HG03354 (cell line): ENCODE results near the gene GADD45B.
A peak's percentile ranks its signal among the peaks of the same experiment; 100 is the strongest.
"Not testable (repeated sequence)": the region's sequence is repeated elsewhere in the genome, so short reads cannot be mapped to it uniquely, and the experiment has no call there.

Experiments used
- ATAC-seq: cut with Tn5 transposase; IDR thresholded peaks from one replicate; pipeline ENCODE4 v1.9.1; 2021; ENCODE audit warnings: mild to moderate bottlenecking; ENCODE audit not compliant: unreplicated experiment, poor library complexity, severe bottlenecking

Gene GADD45B

DNA sequence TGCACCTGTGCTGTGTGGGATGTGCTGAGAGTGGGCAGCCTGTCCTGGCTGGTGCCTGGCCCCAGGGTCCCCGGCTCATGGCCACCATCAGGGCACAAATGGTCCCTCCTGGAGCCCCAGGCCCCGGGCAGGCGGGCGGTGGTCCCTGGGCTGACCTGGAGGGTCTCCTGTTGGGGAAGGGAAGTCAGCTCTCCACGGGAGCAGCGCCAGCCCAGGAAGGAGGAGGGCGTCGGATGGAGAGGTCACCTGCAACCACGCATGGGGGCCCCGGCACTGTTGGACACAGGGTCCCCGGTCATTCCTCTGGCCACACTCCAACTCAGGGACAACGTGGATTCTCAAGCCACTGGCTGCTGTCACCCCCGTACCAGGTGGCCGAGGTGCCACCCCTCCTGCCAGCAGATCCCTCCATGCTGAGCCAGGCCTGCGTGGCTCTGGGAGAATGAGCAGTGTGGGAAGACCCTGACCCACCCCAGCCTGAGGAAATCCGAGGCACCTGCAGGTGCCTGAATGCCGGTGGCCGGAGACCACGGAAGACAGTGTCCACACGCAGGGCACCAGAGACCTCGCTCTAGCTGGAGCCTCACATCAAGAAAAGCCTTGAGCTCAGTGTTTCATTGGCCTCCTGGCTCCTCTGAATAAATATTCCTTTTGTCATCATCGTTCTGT, 32.7 kb upstream of the GADD45B start:
- no peak for ATAC-seq

DNA sequence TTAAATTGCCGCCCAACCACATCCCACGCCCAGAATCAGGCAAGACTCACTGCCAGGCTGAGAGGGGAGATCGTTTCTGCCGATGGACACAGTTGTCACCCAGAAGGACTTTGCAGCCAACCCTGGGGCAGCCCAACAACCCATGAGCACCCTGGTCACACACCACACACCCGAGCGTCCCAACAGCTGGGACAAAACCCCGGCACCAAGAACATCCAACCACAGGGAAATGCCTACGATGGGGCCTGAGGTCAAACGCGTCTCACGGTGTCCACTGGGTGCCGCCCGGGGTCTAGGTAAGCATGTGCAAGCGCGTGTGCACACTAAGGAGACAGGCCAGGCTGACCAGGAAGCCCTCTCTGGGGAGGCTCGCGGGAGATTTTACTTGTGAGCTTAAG, 32.1 kb upstream of the GADD45B start:
- ATAC-seq, result no peak

DNA sequence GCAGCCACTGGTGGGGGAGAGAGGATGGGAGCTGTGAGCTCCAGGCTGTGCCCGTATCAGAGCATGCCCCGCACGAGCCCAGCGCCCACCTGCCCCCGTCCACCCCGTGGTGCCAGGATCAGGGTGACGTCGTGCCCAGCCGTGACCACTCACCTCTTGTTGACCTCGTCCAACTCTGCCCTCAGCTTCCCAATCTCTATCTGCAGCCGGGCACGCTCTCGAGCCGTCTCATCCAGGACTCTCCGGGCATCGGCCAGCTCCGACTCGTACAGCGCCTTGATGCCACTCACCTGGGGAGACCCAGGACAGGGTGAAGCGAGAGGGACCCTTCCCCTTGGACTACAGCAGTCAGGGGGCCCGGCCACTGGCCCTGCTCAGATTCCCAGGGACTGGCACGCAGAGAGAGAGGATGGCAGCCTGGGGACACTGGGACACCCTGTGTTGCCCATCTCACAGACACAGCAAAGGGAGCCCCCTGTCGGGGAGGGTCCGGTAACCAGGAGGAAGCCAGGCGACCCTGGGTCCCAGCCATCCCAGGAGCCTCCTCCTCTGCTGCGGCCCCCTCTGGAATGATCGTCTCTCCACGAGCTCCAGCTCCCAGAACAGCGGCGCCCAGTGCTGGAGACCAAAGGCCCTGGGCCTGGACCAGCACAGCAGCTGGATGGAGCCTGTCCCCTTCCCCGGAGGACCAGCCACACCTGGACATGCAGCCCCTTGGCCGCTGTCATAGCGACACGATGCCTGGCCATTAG, 31.5 kb upstream of the GADD45B start:
- ATAC-seq, result no peak

DNA sequence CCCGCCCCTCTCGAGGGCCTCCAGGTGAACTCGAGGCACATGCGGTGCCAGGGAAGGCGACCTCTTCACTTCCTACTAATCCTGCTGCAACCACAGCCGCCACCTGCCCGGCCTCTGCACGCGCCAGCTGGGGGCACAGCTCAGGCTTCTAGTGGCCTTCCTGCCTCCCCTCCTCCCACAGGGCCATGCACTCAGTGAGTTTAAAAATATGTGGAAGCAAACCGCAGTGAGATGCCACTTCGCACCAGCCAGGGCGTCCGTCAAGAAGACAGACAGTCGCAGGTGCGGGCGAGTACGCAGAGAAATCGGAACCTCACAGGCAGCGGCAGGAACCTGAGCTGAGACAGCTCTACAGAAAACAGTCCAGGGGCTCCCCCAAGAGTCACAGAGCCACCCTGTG, 29.5 kb upstream of the GADD45B start:
- no peak for ATAC-seq

DNA sequence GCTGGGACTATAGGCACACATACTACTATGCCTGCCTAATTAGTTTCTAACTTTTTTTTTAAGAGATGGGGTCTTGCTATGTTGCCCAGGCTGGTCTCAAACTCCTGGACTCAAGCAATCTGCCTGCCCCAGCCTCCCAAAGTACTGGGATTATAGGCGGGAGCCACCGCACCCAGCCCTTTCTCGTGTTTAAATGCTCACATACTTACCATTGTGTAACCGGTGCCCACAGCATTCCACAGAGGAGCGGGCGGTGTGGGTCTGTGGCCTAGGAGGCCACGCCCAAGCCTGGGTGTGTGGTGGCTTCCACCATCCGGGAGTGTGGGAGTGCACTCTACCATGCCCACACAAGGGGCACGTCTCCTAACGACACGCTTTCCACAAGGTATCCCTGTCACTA, 26.9 kb upstream of the GADD45B start:
- ATAC-seq, result no peak

DNA sequence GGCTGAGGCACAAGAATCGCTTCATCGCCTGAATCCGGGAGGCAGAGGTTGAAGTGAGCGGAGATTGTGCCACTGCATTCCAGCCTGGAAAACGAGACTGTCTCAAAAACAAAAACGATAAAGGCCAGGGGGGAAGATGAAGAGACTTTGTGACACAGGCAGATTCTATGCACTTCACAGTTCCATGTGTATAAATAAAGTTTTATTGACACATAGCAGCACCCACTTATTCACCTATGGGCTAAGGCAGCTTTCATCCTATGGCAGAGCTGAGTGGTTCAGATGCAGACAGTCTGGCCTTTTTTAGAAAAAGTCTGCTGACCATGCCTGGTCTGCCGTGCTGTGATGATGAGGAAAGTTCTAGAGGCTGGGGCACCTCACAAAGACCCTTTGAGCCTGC, 24.8 kb upstream of the GADD45B start:
- ATAC-seq, result no peak

DNA sequence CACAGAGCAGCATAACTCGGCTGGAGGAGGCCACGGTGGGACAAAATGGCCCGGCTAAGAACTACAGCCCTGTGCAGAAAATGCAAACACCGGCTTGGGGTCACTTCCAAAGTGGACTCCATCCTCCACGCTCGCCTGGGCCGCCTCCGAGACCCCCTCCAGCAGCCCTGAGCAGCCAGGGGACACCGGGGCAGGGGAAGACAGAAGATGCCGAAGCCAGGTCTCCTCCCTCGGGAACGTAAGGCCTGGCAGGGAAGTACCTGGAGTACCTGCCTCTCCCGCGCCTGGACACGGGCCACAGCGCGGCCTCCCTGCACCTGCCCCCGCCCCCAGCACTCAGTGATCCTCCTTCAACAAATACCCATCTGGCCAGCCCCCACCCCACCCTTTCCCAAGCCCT, 24.2 kb upstream of the GADD45B start:
- no peak for ATAC-seq

DNA sequence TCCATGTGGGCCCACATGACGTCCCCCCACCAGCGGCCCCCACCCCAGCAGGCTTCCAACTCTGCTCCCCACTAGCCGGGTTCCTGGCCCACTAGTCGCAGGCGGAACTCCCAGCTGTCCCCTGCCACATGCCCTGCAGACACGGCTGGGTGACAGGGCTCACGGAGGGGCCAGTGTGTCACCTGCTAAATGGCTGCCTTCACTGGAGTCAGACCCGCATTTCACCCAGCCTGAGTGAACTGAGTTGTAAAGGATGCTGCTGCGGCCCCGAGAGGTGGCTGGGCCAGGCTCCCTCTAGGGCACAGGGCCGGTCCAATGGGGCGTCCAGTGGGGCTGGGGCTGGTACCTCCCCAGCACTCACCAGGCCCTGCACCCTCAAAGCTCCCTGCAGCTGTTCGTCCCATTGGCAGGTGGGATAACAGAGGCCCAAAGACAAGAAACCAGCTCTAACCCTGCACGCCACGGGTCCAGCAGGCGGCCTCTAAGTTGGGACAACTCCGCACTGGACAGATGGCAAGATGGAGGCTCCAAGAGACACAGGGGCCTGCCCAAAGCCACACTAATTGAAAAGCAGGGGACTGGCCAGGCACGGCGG, 22.4 kb upstream of the GADD45B start:
- ATAC-seq, result no peak

DNA sequence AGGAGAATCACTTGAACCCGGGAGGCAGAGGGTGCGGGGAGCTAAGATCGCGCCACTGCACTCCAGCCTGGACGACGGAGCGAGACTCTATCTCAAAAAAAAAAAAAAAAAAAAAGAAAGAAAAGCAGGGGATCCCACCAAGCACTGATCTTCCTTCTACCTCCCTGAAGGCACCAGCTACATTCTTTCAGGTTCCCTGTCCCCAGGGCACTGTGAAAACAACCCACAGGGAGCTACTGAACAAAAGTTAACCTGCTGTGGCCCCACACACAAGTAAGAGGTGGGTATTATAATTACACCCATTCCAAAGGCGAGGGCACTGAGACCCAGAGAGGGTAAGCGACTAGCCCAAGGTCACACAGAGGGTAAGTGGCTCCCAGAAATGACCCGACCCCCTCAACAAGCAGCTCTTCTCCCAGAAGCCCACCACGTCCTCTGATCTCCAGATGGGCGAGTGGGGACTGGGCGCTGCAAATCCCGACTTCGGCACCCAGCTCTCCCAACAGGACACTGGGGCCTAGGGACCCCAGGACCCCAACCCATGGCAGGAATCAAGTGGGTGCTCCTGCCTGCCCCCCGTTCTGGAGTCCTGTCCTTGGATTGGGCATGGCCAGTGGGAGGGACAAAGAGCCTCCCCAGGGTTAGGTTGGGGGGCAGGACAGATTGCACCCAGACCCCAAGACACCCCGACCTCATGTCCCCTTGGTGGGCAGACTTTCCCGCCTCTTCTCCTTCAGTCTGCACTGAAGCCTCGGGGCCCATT, 21.5 kb upstream of the GADD45B start:
- ATAC-seq, result no peak

DNA sequence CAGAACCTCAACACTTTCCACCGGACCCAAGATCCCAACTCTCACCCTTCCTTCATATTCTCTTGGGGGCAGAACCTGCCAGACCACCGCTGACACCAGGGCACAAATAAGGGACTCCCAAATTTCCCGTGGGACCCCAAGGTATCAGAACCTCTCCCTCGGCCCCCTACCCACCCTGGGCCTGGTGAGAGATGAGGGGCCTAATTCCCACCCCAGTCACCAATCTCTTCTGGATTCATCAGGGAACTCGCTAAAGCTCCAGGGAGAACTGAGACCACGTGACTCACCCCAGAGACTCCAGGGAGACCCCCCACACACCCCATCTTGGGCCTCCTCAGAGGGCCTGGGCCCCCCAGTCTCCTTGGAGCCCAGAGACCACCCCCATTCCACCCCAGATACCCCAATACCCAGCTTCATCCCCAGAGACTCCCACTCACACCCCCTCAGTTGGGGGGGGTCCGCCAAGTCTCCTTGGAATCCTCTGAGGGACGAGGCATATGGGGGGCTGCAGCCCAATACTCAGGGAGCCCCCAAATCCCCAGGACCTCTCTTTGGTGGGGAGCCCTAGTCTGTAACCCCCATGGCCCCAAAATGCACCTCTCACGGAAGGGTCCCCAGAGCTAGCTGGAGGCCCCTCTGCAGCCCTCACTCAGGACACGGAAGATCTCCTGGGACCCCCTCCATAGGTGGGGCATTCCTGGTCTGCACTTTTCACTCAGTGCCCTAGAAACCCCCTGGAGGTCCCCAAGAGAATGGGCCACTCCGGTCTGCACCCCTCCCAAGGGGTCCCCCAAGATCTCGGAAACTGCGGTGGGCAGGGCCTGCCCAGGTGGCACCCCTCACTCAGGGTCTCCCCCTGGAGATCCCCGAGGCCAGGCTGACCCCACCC, 20.7 kb upstream of the GADD45B start:
- ATAC-seq, result no peak

DNA sequence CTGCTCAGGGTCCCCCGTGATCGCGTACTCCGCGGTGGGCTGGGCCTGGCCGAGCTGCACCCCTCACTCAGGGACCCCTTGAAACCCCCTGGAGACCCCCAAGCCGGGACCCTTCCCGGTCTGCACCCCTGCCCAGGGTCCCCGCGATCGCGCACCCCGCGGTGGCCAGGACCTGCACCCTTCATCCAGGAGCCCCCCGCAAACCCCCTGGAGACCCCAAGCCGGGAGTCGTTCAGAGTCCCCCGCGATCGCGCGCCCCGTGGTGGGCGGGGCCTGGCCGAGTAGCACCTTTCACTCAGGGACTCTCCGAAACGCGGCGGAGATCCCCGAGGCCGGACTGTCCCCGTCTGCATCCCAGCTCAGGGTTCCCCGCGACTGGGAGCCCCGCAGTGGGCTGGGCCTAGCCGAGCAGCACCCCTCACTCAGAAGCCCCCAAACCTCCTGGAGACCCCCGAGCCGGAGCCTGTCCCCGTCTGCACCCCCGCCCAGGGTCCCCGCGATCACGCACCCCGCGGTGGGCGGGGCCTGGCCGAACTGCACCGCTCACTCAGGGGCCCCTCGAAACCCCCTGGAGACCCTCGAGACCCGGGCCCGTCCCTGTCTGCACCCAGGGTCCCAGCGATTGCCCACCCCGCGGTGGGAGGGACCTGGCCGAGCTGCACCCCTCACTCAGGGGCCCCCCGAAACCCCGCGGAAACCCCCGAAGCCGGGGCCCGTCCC, 19.9 kb upstream of the GADD45B start:
- ATAC-seq, result peak; percentile 44

DNA sequence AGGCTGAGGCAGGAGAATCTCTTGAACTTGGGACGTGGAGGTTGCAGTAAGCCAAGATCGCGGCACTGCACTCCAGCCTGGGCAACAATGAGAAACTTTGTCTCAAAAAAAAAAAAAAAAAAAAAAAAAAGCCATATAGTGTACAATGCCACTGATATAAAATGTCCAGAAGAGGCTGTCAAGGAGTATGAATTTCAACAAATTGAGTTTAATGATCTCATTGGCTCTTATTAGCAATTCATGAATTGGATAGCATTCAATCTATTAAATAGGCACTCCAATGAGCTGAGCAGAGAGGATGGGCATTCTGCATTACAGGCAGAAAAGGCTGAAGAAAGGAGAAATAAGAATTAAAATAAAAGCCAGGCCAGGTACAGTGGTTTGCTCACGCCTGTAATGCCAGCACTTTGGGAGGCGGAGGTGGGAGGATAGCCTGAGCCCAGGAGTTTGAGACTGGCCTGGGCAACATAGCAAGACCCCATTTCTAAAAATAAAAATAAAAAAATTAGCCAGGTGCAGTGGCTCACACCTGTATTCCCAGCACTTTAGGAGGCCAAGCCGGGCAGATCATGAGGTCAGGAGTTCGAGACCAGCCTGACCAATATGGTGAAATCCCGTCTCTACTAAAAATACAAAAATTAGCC, 18.4 kb upstream of the GADD45B start:
- no peak for ATAC-seq

DNA sequence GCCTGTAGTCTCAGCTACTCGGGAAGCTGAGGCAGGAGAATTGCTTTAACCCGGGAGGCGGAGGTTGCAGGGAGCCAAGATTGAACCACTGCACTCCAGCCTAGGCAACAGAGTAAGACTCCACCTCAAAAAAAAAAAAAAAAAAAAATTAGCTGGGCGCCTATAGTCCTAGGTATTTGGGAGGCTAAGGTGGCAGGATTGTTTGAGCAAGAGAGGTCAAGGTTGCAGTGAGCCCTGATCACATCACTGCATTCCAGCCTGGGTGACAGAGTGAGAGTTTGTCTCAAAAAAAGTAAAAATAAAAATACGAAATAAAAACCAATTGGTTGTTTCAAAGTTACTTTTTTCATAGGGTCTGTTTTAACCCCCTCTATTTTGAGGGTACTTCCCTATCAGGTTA, 17.9 kb upstream of the GADD45B start:
- no peak for ATAC-seq

DNA sequence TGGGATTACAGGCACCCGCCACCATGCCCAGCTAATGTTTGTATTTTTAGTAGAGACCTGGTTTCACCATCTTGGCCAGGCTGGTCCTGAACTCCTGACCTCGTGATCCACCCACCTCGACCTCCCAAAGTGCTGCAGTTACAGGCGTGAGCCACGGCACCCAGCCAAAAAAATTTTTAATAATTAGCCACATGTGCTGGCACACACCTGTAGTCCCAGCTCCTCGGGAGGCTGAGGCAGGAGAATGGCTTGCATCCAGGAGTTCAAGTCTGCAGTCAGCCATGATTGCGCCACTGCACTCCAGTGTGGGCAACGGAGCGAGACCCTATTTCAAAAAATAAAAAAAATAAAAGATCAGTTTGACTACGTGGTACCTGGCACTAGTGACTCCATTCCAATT, 17.2 kb upstream of the GADD45B start:
- not testable (repeated sequence) for ATAC-seq

DNA sequence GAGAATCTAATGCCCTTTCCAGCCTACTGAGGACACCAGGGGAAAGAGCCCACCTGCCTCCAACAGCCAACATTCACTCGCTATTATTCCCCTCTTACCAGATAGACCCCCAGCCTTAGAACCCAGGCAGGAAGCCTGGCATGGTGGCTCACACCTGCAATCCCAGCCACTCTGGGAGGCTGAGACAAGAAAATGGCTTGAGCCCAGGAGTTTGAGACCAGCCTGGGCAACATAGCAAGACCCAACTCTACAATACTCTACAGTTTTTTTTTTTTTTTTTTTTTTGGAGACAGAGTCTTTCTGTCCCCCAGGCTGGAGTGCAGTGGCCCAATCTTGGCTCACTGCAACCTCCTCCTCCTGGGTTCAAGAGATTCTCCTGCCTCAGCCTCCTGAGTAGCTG, 15.7 kb upstream of the GADD45B start:
- no peak for ATAC-seq

DNA sequence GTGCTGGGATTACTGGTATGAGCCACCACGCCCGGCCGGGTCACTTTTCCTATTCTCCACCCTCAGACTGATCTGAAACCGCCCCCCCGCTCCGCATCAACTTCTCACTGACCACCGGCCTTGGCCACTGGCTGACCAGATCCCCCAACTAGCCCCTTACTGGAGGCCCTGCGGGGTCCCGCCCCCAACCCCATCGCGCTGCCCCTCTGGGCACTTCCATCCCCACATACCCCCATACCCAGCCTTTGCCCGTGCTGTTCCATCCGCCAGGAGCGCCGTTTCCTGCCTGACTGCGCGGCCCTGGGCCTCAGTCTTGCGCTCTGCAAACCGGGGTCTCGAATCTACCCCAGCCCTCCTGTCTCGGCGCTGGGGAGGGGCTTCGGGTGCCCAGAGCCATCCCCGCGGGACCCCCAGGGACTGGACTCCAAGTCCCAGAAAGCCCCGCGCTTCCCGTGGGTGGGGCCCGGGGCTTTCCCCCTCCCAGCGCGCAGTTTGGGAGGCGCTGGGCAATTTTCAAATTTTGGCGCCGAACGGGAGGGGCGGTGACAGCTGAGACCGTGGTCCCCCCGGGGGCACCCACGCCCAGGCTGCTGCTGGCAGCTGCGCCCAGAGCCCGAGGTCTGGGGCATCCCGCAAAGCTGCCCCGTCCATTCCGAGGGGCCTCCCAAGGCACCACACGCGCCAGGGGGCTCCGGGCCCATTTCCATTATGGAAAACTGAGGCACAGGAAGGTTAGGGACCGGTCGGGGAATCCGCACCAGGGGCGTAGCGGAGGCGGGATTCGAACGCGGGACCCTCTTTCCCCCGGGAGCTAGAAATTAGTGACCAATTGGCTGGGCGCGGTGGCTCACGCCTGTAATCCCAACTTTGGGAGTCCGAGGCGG, 13.9 kb upstream of the GADD45B start:
- no peak for ATAC-seq

DNA sequence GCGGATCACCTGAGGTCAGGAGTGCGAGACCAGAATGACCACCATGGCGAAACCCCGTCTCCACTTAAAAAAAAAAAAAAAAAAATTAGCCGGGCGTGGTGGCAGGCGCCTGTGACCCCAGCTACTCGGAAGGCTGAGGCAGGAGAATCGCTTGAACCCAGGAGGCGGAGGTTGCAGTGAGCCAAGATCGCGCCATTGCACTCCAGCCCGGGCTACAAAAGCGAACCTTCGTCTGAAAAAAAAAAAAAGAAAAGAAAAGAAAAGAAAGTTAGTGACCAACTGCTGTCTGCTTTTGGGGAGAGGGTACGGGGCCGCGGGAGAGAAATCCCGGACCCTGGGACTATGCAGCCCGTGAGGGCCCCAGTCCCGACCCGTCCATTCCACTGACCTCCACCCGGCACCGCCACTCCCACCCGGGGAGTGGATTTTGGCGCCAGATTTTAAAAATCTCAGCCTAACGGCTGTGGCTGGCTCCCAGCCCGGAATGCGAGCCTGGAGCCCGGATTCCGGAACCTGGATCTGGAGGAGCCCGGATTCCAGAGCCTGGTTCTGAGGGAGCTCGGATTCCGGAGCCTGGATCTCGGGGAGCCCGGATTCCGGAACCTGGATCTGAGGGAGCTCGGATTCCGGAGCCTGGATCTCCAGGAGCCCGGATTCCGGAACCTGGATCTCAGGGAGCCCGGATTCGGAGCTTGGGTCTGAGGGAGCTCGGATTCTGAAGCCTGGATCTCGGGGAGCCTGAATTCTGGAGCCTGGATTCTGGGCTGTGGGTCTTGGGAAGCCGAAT, 13.1 kb upstream of the GADD45B start:
- no peak for ATAC-seq
